GM23248 (cell line): ENCODE results near the gene SYNGR1. TPM values are rescaled to one million over a fixed set of nuclear protein-coding genes. Genes with fewer than 3 reads are reported as not detected.

ENCODE experiments used
- DNase-seq: peaks from one replicate; pipeline ENCODE4 v3.0.0-alpha.2; 2015
- H2AFZ ChIP-seq: fragments of 200-600 bp; sonication (generic); 2 replicates; pipeline ENCODE4 v1.6.1; 2016; ENCODE audit warnings: antibody characterized with exemption
- H3F3A ChIP-seq: fragments of 200-600 bp; sonication (generic); 2 replicates; pipeline ENCODE4 v1.6.1; 2016; ENCODE audit warnings: mild to moderate bottlenecking, antibody characterized with exemption, mixed run types; ENCODE audit not compliant: insufficient read depth
- H3K27ac ChIP-seq: fragments of 200-600 bp; sonication (generic); 2 replicates; pipeline ENCODE4 v1.5.1; 2016; ENCODE audit warnings: mild to moderate bottlenecking
- H3K27me3 ChIP-seq: fragments of 200-600 bp; sonication (generic); replicated peaks from 2 replicates; pipeline ENCODE4 v1.6.1; 2016; ENCODE audit warnings: mild to moderate bottlenecking; ENCODE audit not compliant: insufficient read depth
- H3K36me3 ChIP-seq: fragments of 200-600 bp; sonication (generic); 2 replicates; pipeline ENCODE4 v1.6.1; 2016; ENCODE audit warnings: low read depth, mild to moderate bottlenecking
- H3K4me1 ChIP-seq: fragments of 200-600 bp; sonication (generic); 2 replicates; pipeline ENCODE4 v1.6.1; 2016; ENCODE audit warnings: mild to moderate bottlenecking; ENCODE audit not compliant: insufficient read depth
- H3K4me2 ChIP-seq: fragments of 200-600 bp; sonication (generic); one replicate; pipeline ENCODE4 v1.6.1; 2016; ENCODE audit warnings: mild to moderate bottlenecking; ENCODE audit not compliant: unreplicated experiment
- H3K4me3 ChIP-seq: fragments of 200-600 bp; sonication (generic); 2 replicates; pipeline ENCODE4 v1.5.1; 2016; ENCODE audit warnings: mild to moderate bottlenecking
- H3K79me2 ChIP-seq: fragments of 200-600 bp; sonication (generic); 2 replicates; pipeline ENCODE4 v1.6.1; 2016; ENCODE audit warnings: mild to moderate bottlenecking; ENCODE audit not compliant: insufficient read depth
- H3K9ac ChIP-seq: fragments of 200-600 bp; sonication (generic); 2 replicates; pipeline ENCODE4 v1.6.1; 2016; ENCODE audit warnings: mild to moderate bottlenecking
- H3K9me2 ChIP-seq: fragments of 200-600 bp; sonication (generic); 2 replicates; pipeline ENCODE4 v1.6.1; 2016; ENCODE audit warnings: mixed run types, mild to moderate bottlenecking, moderate library complexity; ENCODE audit not compliant: insufficient read depth
- H3K9me3 ChIP-seq: fragments of 200-600 bp; sonication (generic); one replicate; pipeline ENCODE4 v1.6.1; 2017; ENCODE audit warnings: low read depth
- H4K20me1 ChIP-seq: fragments of 200-600 bp; sonication (generic); 2 replicates; pipeline ENCODE4 v1.6.0; 2016; ENCODE audit not compliant: insufficient read depth
- EZH2 ChIP-seq: fragments of 200-600 bp; sonication (generic); IDR thresholded peaks from 2 replicates; pipeline ENCODE4 v1.6.1; 2018; ENCODE audit warnings: antibody characterized with exemption, mild to moderate bottlenecking; ENCODE audit not compliant: insufficient read depth, poor library complexity, severe bottlenecking
- EZH2phosphoT487 ChIP-seq: fragments of 200-600 bp; sonication (generic); IDR thresholded peaks from 2 replicates; pipeline ENCODE4 v1.6.1; 2018; ENCODE audit warnings: antibody characterized with exemption, moderate library complexity, mild to moderate bottlenecking, low read depth; ENCODE audit not compliant: insufficient read depth
- WGBS, 2 experiments: methylation state at CpG; one replicate each; pipeline ENCODE4 v1.1.6; 2015 to 2017; ENCODE audit warnings: low lambda C conversion rate in 2 of 2, low coverage in 1 of 2; ENCODE audit errors: missing lambda C conversion rate in 2 of 2; 5-methylcytosine and 5-hydroxymethylcytosine counted together
- in situ Hi-C: fragments of 300-500 bp; cut with MboI; formaldehyde crosslinking; loops from 2 replicates; pipeline ENCODE4 v1.15.0; 2020
- polyA plus RNA-seq: library from polyadenylated mRNA; unstranded; fragments of >200 nt; fragmentation: Nextera tagmentation; extraction: Ambion mirVana; gene quantifications from 2 replicates; pipeline ENCODE4 v1.2.1, GENCODE V29; 2016
- total RNA-seq: library from RNA; depleted of rRNA; stranded (reverse); fragments of >200 nt; shearing (Covaris generic); gene quantifications from 2 replicates; pipeline ENCODE4 v1.2.3, GENCODE V29; 2014

The SYNGR1 gene
- total and polyA plus RNA-seq, 2 experiments from 2014 or later, result 6.1 to 23.2 TPM

GRCh38 chr22:39419096-39419495, 69.3 kb downstream of the SYNGR1 start:
- no peaks in the 10 kb centered on the region for H4K20me1 ChIP-seq
- H3K27me3 ChIP-seq, result no peaks in the 10 kb centered on the region
- H3K4me3 ChIP-seq, result no peak overlapping the region
- H3K9me2 ChIP-seq, result no peaks in the 10 kb centered on the region
- H3K4me1 ChIP-seq, result no peaks in the 10 kb centered on the region
- H2AFZ ChIP-seq, result no peak overlapping the region
- peaks cover 7% of the 10 kb centered on the region; the same call in 1 of the 2 replicates for H3K36me3 ChIP-seq
- no peak overlapping the region for H3K9ac ChIP-seq
- H3K79me2 ChIP-seq, result no peaks in the 10 kb centered on the region
- no peak overlapping the region for H3K27ac ChIP-seq
- WGBS, 2 experiments, result 90 to 95% methylated on average over 6 of the region's 6 CpGs
- in situ Hi-C loops, result no loop called here
- no peak overlapping the region for H3K4me2 ChIP-seq
- TF ChIP-seq EZH2 (no peak), EZH2phosphoT487 (no peak)
- no peaks in the 10 kb centered on the region for H3K9me3 ChIP-seq
- no peak for DNase-seq
- H3F3A ChIP-seq, result no peaks in the 10 kb centered on the region

GRCh38 chr22:39419911-39420310, 70.1 kb downstream of the SYNGR1 start:
- H3K27ac ChIP-seq, result no peak overlapping the region
- peaks cover 8% of the 10 kb centered on the region; the same call in 1 of the 2 replicates for H3K36me3 ChIP-seq
- no peaks in the 10 kb centered on the region for H4K20me1 ChIP-seq
- H3F3A ChIP-seq, result no peaks in the 10 kb centered on the region
- in situ Hi-C loops, result no loop called here
- no peaks in the 10 kb centered on the region for H3K27me3 ChIP-seq
- no peaks in the 10 kb centered on the region for H3K9me2 ChIP-seq
- H3K4me1 ChIP-seq, result no peaks in the 10 kb centered on the region
- WGBS, 2 experiments, result 86 to 94% methylated on average over 5 of the region's 5 CpGs
- H3K9ac ChIP-seq, result no peak overlapping the region
- DNase-seq, result no peak
- no peaks in the 10 kb centered on the region for H3K9me3 ChIP-seq
- TF ChIP-seq EZH2 (no peak), EZH2phosphoT487 (no peak)
- H2AFZ ChIP-seq, result no peak overlapping the region
- no peaks in the 10 kb centered on the region for H3K79me2 ChIP-seq
- H3K4me3 ChIP-seq, result no peak overlapping the region
- H3K4me2 ChIP-seq, result no peak overlapping the region

- Histone ChIP-seq H3K4me3 (no peak overlapping the region), H3K27me3 (no peaks in the 10 kb centered on the region), H3K36me3 (peaks cover 11% of the 10 kb centered on the region; the same call in 1 of the 2 replicates), H3K4me1 (no peaks in the 10 kb centered on the region), H3K9me2 (no peaks in the 10 kb centered on the region), H3K79me2 (no peaks in the 10 kb centered on the region), H3K9me3 (no peaks in the 10 kb centered on the region), H3F3A (no peaks in the 10 kb centered on the region), H3K27ac (no peak overlapping the region), H2AFZ (no peak overlapping the region), H3K4me2 (no peak overlapping the region), H4K20me1 (no peaks in the 10 kb centered on the region), H3K9ac (no peak overlapping the region)
- no peak for TF ChIP-seq EZH2
- no peak for TF ChIP-seq EZH2phosphoT487
- in situ Hi-C loops, result no loop called here
- DNase-seq, result no peak
- WGBS, 2 experiments, result 94 to 95% methylated on average over 11 of the region's 11 CpGs
Observed at GRCh38 chr22:39421691-39422090, 71.9 kb downstream of the SYNGR1 start.

GRCh38 chr22:39422101-39422500, 72.3 kb downstream of the SYNGR1 start:
- in situ Hi-C loops, result no loop called here
- Histone ChIP-seq H3K9me3 (no peaks in the 10 kb centered on the region), H3K79me2 (no peaks in the 10 kb centered on the region), H3K27me3 (no peaks in the 10 kb centered on the region), H3K9ac (no peak overlapping the region), H3K4me1 (no peaks in the 10 kb centered on the region), H3K4me3 (no peak overlapping the region), H2AFZ (no peak overlapping the region), H3K4me2 (no peak overlapping the region), H3K9me2 (no peaks in the 10 kb centered on the region), H3K36me3 (peaks cover 11% of the 10 kb centered on the region; the same call in 1 of the 2 replicates), H3F3A (no peaks in the 10 kb centered on the region), H4K20me1 (no peaks in the 10 kb centered on the region), H3K27ac (no peak overlapping the region)
- TF ChIP-seq EZH2 (no peak), EZH2phosphoT487 (no peak)
- WGBS, 2 experiments, result 92 to 93% methylated on average over 5 to 7 of the region's 7 CpGs
- DNase-seq, result no peak

GRCh38 chr22:39422721-39423120, 72.9 kb downstream of the SYNGR1 start:
- DNase-seq, result no peak
- no peak overlapping the region for H3K27ac ChIP-seq
- H3K4me2 ChIP-seq, result no peak overlapping the region
- H3K9ac ChIP-seq, result no peak overlapping the region
- no peaks in the 10 kb centered on the region for H3K79me2 ChIP-seq
- no peaks in the 10 kb centered on the region for H3K27me3 ChIP-seq
- 93% methylated on average over 6 of the region's 6 CpGs for WGBS, 2 experiments
- no peaks in the 10 kb centered on the region for H4K20me1 ChIP-seq
- H3K9me2 ChIP-seq, result no peaks in the 10 kb centered on the region
- H3K36me3 ChIP-seq, result peaks cover 11% of the 10 kb centered on the region; the same call in 1 of the 2 replicates
- no peaks in the 10 kb centered on the region for H3F3A ChIP-seq
- TF ChIP-seq EZH2, result no peak
- no peak for TF ChIP-seq EZH2phosphoT487
- in situ Hi-C loops, result no loop called here
- H3K9me3 ChIP-seq, result no peaks in the 10 kb centered on the region
- no peak overlapping the region for H2AFZ ChIP-seq
- no peaks in the 10 kb centered on the region for H3K4me1 ChIP-seq
- no peak overlapping the region for H3K4me3 ChIP-seq
